HL-60/S4 (cell line): ENCODE measurements around the gene KLHL24.
"Not testable (repeated sequence)": the region's sequence is repeated elsewhere in the genome, so short reads cannot be mapped to it uniquely, and the experiment has no call there.

Source experiments
- in situ Hi-C: fragments of 300-500 bp; cut with MboI; formaldehyde crosslinking; loops from 2 replicates; pipeline ENCODE4 v1.14.3; 2022; ENCODE audit warnings: low sequenced_read_pairs

KLHL24 gene

DNA sequence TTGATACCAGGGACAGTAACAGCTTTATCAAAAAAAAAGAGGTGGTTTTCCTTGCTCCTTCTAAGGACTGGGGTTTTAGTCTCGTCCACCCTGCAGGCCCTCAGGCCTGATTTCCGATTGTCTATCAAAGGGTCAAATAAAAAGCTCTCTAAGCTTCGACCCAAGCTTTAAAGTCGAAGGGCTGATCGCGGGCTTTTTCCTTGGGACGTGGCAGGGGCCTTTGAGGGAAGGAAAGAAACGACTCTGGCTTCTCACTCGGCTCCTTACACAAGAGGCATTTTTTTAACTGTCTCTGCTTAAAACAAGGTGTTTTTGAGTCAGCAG lies 354 bp upstream of the KLHL24 start:
- in situ Hi-C loops: no loop called here

GRCh38 chr3:183636221-183637105 lies 1.0 kb downstream of the KLHL24 start:
- in situ Hi-C loops: no loop called here

DNA sequence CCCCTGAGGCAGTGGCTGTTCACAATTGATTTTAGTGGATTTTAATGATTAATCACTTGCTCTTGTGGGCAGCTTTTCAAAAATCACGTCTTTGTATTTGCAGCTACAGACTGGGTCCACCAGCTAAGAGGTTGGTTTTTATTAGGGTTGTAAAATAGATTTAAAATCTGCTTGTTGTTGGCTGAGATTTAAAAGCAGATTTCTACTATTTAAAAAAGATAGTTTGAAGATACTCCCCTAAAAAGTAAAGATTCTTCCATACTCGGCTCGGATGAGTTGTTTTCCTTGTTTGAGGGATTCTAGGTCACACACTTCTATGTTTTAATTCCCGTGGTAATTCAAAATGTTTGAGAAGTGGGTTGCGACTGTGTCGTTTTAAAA lies 1.7 kb downstream of the KLHL24 start:
- in situ Hi-C loops: no loop called here

DNA sequence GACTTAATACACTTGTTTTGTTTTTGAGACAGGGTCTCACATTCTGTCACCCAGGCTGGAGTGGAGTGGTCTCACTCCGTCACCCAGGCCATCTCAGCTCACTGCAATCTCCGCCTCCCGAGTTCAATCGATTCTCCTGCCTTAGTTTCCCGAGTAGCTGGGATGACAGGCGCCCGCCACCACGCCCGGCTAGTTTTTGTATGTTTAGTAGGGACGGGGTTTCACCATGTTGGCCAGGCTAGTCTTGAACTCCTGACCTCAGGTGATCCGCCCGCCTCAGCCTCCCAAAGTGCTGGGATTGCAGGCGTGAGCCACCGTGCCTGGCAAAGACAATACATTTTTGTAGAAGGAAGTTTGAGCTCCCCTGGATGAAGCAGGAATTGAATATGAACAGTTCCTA lies 2.2 kb downstream of the KLHL24 start:
- in situ Hi-C loops: not testable (repeated sequence)

- in situ Hi-C loops: no loop called here
Observed at GRCh38 chr3:183638101-183638852, 2.9 kb downstream of the KLHL24 start.

DNA sequence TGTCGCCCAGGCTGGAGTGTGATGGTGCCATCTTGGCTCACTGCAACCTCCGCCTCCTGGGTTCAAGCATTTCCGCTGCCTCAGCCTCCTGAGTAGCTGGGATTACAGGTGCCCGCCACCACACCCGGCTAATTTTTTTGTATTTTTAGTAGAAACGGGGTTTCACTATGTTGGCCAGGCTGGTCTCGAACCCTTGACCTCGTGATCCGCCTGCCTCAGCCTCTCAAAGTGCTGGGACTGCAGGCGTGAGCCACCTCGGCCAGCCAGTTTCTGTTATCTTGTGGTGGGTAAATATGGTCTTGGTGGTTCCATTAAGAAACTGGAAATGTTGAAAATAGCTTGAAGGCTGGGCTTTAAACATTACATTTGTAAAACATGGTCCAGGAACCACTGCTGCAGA lies 5.2 kb downstream of the KLHL24 start:
- in situ Hi-C loops: not testable (repeated sequence)

DNA sequence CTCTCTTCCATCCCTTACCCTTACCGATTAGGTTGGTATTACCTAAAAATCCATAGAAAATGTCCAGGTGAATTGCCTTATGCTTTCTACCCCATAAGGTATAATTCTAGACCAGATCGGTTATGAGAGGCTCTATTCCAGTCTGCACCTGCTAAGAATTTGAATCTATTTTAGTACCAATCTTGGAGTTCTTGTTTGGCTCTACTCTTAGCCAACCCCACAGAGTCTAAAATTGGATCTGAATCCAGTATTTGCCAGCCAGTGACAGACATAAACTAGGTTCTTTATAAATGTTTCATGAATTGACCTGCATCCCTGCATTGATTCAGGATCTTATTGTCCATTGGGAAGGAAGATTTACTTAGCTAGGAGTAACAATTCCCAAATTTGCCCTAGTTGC lies 6.5 kb downstream of the KLHL24 start:
- in situ Hi-C loops: no loop called here

GRCh38 chr3:183644244-183644643 lies 8.8 kb downstream of the KLHL24 start:
- in situ Hi-C loops: no loop called here

GRCh38 chr3:183645254-183645653 lies 9.8 kb downstream of the KLHL24 start:
- in situ Hi-C loops: no loop called here

- in situ Hi-C loops: no loop called here
Observed at GRCh38 chr3:183650554-183650953, 15.1 kb downstream of the KLHL24 start.

GRCh38 chr3:183653209-183654064 lies 18.0 kb downstream of the KLHL24 start:
- in situ Hi-C loops: no loop called here

- in situ Hi-C loops: no loop called here
Observed at GRCh38 chr3:183654727-183655126, 19.3 kb downstream of the KLHL24 start.

GRCh38 chr3:183662099-183662498 lies 26.7 kb downstream of the KLHL24 start:
- in situ Hi-C loops: no loop called here

GRCh38 chr3:183664913-183665381 lies 29.5 kb downstream of the KLHL24 start:
- in situ Hi-C loops: no loop called here

- in situ Hi-C loops: no loop called here
Observed at GRCh38 chr3:183680061-183680460, 44.6 kb downstream of the KLHL24 start.

DNA sequence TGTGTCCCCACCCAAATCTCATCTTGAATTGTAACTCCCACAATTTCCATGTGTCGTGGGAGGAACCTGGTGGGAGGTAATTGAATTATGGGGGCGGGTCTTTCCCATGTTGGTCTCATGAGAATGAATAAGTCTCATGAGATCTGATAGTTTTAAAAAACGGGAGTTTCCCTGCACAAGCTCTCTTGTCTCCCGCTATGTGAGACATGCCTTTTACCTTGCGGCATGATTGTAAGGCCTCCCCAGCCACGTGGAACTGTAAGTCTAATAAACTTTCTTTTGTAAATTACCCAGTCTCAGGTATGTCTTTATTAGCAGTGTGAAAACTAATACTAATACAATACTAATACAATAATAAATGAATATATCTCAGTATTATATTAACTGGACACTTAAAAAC lies 52.3 kb downstream of the KLHL24 start:
- in situ Hi-C loops: no loop called here

- in situ Hi-C loops: no loop called here
Observed at GRCh38 chr3:183688874-183689273, 53.5 kb downstream of the KLHL24 start.

- in situ Hi-C loops: not testable (repeated sequence)
Observed at GRCh38 chr3:183689621-183690020, 54.2 kb downstream of the KLHL24 start.

DNA sequence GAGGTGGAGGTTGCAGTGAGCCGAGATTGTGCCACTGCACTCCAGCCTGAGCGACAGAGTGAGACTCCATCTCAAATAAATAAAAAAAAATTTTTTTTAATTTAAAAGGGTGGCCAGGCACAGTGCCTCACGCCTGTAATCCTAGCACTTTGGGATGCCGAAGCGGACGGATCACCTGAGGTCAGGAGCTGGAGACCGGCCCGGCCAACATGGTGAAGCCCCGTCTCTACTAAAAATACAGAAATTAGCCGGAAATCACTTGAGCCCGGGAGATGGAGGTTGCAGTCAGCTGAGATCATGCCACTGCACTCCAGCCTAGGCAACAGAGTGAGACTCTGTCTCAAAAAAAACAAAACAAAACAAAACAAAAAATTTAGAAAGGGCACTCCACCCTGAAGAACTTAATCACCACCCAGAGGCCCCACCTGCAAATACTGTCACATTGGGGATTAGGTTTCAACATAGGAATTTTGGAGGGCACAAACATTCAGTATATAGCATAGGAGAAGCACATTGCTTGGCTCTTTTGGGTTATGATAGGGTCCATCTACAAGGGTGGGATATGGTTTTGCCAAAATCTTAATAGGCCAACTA lies 55.1 kb downstream of the KLHL24 start:
- in situ Hi-C loops: no loop called here

- in situ Hi-C loops: no loop called here
Observed at GRCh38 chr3:183692436-183692835, 57.0 kb downstream of the KLHL24 start.
